D721Med (cell line): ENCODE results near the gene KLK12.
"Not testable (repeated sequence)": the region's sequence is repeated elsewhere in the genome, so short reads cannot be mapped to it uniquely, and the experiment has no call there.

Experiments used
- DNase-seq: peaks from one replicate; pipeline ENCODE4 v3.0.0; 2011; ENCODE audit warnings: low spot score; ENCODE audit not compliant: insufficient read length
- FAIRE-seq: peaks from 2 replicates; lab custom pipeline; 2011; peaks lifted over from hg19 to GRCh38; lab: Jason Lieb, UNC
- CTCF ChIP-seq: IDR thresholded peaks from 2 replicates; pipeline ENCODE4 v1.5.1; 2012; ENCODE audit warnings: mild to moderate bottlenecking, control low read depth; ENCODE audit not compliant: insufficient read depth; ENCODE audit errors: missing control alignments

Gene KLK12

DNA sequence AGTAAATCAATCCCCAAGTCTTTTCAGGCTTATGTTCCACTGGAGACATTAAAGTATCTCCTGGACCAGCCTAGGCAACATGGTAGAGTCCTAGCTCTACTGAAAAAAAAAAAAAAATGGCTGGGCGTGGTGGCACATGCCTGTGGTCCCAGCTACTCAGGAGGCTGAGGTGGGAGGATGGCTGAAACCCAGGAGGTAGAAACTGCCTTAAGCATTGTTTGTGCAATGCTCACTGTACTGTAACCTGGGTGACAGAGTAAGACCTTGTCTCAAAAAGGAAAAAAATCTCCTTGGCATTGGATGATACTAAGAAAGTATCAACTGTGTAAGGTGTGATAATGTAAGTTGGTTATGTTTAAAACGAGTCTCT, 42.2 kb downstream of the KLK12 start:
- FAIRE-seq (no peak), DNase-seq (no peak)
- no peak for TF ChIP-seq CTCF

GRCh38 chr19:50984416-50984815, 50.4 kb downstream of the KLK12 start:
- not testable (repeated sequence) for DNase-seq, FAIRE-seq

GRCh38 chr19:50983625-50984292, 51.0 kb downstream of the KLK12 start, which contains the start of gene KLK7:
Gene KLK7 (minus strand): TSS chr19:50983917. CDS start chr19:50982399, 1,518 bp downstream.
- FAIRE-seq (no peak), DNase-seq (no peak)
- no peak for TF ChIP-seq CTCF

DNA sequence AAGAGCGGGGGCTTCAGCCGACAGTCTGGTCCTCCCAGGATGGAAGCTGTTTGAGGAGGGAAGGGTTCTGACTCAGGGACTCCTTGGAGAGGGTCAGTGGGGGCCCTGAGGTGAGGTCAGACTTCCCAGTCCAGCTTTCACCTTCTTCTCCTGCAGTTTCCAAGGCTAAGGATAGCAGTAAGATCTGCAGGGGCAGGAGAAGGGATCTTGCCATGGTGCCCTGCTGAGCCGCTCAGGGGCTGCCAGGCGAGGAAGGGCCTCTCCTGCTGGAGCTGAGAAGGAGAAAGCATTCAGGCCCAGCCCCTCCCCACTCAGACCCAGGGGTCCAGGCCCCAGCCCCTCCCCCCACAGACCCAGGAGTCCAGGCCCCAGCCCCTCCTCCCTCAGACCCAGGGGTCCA, 52.6 kb downstream of the KLK12 start:
- no peak for TF ChIP-seq CTCF
- FAIRE-seq: no peak
- DNase-seq: no peak

DNA sequence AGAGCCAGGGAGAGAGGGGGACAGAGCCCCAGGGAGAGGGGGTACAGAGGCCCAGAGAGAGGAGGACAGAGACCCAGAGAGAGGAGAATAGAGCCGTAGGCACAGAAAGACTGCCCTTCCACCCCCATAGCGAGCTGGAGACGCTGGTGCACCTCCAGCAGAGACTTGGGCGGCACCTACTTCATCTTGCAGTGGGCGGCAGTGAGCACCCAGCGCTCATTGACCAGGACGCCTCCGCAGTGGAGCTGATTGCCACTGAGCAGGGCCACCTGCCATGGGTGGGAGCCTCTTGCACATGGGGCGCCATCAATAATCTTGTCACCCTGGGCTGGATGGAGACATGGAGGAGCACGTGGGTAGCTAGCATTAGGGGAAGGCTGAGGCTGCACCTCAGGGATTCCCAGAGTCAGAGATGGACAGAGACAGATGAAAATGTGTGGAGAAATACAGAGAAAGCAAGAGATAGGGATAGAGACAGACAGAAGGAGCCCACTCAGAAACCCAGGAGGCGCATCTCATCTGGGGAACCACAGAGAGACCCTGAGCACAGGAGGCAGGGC, 53.1 kb downstream of the KLK12 start:
- FAIRE-seq: no peak
- no peak for DNase-seq
- no peak for TF ChIP-seq CTCF

GRCh38 chr19:50980208-50980607, 54.6 kb downstream of the KLK12 start:
- FAIRE-seq: no peak
- DNase-seq: no peak

DNA sequence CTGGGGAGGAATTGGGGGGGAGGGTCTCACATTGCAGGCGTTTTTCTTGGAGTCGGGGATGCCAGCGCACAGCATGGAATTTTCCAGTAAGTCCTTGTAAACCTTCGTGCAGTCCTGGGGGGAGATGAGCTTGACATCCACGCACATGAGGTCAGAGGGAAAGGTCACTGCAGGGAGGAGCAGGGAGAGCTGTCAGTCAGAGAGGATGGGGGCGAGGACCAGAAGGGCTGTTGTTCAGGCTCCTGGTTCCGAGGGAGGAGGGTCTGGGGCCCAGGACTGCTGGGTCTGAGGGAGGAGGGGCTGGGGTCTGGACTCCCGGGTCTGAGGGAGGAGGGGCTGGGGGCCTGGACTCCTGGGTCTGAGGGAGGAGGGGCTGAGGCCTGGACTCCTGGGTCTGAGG, 55.0 kb downstream of the KLK12 start:
- FAIRE-seq (no peak), DNase-seq (no peak)
- TF ChIP-seq CTCF: no peak

More at GRCh38 chr19:50980208-50980607, 54.6 kb downstream of the KLK12 start:
- TF ChIP-seq CTCF: no peak
